Globus pallidus (tissue), 1 donor: Measurements from ENCODE around the gene ALDH3B1.

Source experiments
- DNase-seq: peaks from one replicate; pipeline ENCODE4 v3.0.0-alpha.2; 2015; ENCODE audit warnings: low spot score

ALDH3B1 gene

DNA sequence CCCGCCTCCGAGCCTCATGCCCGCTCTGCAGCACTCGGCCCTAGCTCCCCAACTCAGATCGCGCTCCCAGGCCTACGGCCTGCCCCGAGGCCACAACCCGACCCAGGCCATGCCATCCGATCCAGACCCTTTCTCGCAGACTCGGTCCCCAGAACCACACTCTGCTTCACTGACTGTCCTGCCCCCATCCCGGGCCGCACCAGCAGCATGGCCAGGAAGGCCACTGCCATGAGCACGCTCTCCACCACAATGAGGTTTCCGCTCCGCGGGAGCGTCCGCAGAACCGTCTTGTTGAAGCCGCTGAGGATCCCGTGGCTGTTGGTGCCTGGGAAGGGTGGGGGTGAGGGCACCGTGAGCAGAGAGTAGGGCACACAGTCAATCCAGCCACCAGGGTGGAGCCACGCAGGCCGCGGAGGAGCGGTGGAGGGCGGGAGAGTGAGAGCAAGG lies 12.6 kb upstream of the ALDH3B1 start:
- DNase-seq = no peak

DNA sequence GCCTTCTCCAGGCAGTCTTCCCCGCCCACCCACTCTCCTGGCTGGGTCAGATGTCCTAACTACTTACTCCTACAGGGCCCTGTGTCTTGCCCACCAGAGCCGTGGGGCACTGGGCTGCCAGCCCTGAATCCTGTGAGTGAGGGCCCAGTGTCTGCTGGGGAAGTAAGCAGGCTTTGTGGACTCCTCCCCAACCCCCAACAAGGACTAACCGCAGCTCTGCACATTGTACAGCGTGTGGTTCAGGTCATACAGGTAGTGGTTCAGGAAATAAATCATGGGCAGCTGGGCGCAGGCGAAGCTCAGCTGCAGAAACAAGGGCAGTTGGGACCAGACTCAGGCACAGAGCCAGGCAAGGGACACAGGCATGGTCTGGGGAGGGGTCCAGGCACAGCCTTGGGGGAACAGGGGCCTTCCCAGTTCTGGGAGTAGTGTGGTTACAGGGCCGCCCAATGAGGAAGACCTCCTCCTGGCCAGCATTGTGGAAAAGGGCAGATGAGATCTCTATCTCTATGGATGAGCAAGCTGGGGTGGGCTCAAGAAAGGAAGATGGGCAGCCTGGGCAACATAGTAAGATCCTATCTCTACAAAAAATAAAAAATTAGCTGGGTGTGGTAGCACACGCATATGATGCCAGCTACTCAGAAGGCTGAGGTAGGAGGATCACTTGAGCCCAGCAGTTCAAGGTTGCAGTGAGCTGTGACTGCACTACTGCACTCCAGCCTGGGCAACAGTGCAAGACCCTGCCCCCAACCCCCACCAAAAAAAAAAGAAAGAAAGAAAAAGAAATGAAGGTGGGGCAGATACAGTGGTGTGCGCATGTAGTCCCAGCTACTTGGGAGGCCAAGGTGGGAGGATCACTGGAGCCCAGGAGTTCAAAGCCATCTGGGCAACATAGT lies 11.7 kb upstream of the ALDH3B1 start:
- no peak for DNase-seq

- DNase-seq = no peak
Measured at GRCh38 chr11:67999201-67999629, 10.9 kb upstream of the ALDH3B1 start.

- no peak for DNase-seq
Measured at GRCh38 chr11:67999704-68000103, 10.4 kb upstream of the ALDH3B1 start.

DNA sequence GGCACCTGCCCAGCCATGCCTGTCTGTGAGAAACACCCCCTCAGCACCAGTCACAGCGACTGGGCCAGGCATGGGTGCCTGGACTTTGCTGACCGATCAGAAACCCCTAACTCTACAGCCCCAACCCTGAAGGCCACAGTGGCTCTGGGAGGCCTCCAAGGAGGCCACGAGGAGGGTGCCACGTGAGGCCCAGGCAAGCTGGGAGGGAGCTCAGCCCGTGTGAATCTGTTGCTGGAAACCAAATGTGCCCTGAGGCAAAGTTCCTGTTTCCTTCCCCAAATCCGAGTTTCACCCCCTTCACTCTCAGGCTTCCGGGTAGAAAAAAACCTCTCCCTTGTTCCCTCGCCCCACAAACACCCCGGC lies 7.6 kb upstream of the ALDH3B1 start:
- DNase-seq = no peak

DNA sequence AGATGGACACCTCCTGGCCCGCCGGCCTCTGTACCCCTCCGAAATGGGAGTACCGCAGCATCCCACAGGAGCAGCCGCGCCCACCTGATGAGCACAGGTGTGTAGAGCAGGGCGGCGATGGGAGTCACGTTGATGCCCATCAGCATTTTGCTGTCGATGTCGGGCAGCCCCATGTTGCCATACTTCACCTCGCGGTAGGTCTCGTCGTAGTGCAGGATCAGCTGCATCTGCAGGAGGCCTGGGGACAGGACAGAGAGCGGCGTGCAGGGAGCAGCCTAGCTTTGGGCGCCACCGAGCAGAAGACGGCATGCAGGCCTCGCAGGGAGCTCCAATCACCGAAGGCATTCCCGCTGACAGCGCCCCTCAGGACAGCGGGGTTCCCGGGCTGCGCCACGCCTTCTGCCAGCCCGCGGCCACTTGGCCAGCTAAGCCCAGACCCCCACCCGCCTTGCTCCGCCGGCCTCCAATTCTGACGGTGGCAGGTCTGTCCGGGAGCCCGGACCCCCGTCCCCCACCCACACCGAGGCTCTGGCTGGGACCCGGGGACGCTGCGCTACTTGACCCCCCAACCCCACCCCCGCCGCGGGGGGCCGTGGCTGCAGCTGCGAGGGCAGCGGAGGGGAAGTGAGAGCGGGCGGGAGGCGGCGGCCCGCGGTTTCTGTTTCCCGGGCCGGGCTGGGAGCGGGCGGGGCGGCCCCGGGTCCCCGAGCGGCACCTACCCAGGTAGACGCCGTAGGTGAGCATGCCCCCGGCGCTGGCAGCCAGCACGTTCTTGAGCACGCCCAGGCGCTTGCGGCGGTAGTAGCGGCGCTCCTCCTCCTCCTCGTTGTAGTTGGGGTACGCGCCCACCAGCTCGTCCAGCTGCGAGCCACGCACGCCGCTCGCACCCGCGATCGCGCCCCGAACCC lies 6.9 kb upstream of the ALDH3B1 start:
- DNase-seq = no peak

DNA sequence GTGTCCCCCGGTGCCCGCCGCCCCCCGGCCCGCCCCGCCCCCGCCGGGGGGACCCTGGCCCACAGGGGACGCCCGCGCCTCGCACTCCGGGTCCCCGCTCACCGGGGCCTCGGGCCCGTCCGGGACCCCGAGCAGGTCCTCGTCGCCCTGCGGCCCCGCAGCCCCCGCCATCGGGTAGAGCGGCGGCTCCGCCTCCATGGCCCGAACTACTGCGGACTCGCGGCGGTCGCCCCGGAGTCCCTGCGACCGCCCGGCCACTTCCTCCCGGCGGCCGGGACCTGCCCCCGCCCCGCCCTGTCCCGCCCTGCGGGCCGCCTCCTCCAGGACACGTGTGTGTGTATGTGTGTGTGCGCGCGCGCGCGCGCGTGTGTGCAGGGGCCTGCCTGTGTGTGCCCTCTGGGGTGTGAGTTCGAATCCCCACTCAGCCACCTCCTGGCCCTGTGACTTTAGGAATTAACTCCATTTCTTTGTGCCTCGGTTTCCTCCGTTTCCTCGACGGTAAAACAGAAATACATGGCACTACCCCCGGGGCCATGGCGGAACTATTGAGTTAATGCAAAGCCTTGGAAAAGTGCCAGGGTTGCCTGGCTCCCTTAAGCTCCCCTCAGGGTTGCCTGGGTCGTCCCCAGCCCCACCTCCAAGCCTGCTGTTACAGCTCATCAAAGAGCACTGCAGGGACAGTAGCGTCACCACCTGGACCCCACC lies 6.1 kb upstream of the ALDH3B1 start, which contains the start of gene UNC93B1:
TSS of gene UNC93B1 (minus strand) at position 252 of the 705 bp plus-strand sequence. CDS start at position 198, 54 bp downstream.
- DNase-seq = no peak

- no peak for DNase-seq
Measured at GRCh38 chr11:68004551-68005335, 5.4 kb upstream of the ALDH3B1 start.

- no peak for DNase-seq
Measured at GRCh38 chr11:68006606-68007166, 3.4 kb upstream of the ALDH3B1 start.

- DNase-seq = no peak
Measured at GRCh38 chr11:68007498-68008380, 2.4 kb upstream of the ALDH3B1 start.

GRCh38 chr11:68008381-68009337 lies 1.5 kb upstream of the ALDH3B1 start:
- DNase-seq = no peak

DNA sequence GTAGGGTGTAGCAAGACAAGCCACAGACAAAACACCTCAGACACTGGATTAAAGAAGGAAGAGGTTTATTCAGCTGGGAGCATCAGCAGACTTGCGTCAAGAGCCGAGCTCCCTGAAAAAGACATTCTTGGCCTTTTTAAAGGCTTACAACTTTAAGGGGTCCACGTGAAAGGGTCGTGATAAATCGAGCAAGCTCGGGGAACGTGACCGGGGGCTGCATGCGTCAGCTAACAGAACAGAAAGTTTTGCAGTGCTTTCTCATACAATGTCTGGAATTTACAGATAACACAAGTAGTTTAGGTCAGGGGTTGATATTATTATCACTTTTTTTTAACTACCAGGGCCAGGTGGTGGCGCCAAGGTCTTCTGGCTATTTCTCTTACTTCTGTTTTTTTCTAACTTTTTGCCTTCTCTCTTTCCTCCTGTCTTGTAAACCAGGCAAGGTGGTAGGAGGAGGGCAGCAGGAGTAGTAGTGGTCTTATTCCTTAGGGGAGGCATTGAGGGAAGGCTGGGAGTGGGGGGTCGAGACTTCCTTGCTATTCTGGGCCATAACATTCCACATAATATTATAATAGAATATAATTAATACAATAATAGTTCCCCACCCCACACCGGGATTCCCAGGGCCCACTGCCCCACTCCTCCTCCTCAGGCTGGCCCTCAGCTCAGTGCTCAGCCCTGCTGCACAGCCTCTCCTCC lies 587 bp upstream of the ALDH3B1 start:
- no peak for DNase-seq

GRCh38 chr11:68011051-68011943 lies 1.2 kb downstream of the ALDH3B1 start:
- no peak for DNase-seq

GRCh38 chr11:68012044-68012842 lies 2.1 kb downstream of the ALDH3B1 start:
- no peak for DNase-seq

- DNase-seq = no peak
Measured at GRCh38 chr11:68012843-68013610, 2.9 kb downstream of the ALDH3B1 start.
